Neuronal stem cell (in vitro differentiated cells): Measurements from ENCODE around the gene PCP4L1.

Experiments used
- DNase-seq: peaks from one replicate; pipeline ENCODE4 v3.0.0-alpha.2; 2013; ENCODE audit warnings: low spot score
- H2AFZ ChIP-seq: one replicate; pipeline ENCODE4 v1.6.1; 2013; ENCODE audit warnings: mild to moderate bottlenecking, low read length, inconsistent platforms
- H2AK5ac ChIP-seq: 2 replicates; pipeline ENCODE4 v1.6.1; 2013; ENCODE audit warnings: low read depth, mild to moderate bottlenecking, inconsistent platforms, low read length, moderate library complexity, mixed read lengths
- H2BK120ac ChIP-seq: 2 replicates; pipeline ENCODE4 v1.6.1; 2013; ENCODE audit warnings: low read depth, mild to moderate bottlenecking, inconsistent platforms, low read length, moderate library complexity, mixed read lengths
- H2BK12ac ChIP-seq: one replicate; pipeline ENCODE4 v1.6.1; 2013; ENCODE audit warnings: low read length, inconsistent platforms
- H2BK15ac ChIP-seq: 2 replicates; pipeline ENCODE4 v1.6.1; 2013; ENCODE audit warnings: mild to moderate bottlenecking, low read length, inconsistent platforms, mixed read lengths
- H2BK5ac ChIP-seq: one replicate; pipeline ENCODE4 v1.6.1; 2013; ENCODE audit warnings: inconsistent platforms, mild to moderate bottlenecking, low read length, moderate library complexity
- H3K14ac ChIP-seq: one replicate; pipeline ENCODE4 v1.6.1; 2013; ENCODE audit warnings: low read length, inconsistent platforms
- H3K18ac ChIP-seq: 2 replicates; pipeline ENCODE4 v1.6.1; 2013; ENCODE audit warnings: low read length, inconsistent platforms
- H3K23ac ChIP-seq: 2 replicates; pipeline ENCODE4 v1.6.1; 2013; ENCODE audit warnings: low read depth, mild to moderate bottlenecking, mixed read lengths, low read length, inconsistent platforms; ENCODE audit not compliant: poor library complexity
- H3K27ac ChIP-seq: replicated peaks from 3 replicates; pipeline ENCODE4 v1.5.1; 2013; ENCODE audit warnings: low read length, inconsistent platforms
- H3K27me3 ChIP-seq, 3 experiments: 2 replicates each; pipeline ENCODE4 v1.6.1; 2013; ENCODE audit warnings: low read length in 3 of 3, mild to moderate bottlenecking in 2 of 3, inconsistent platforms in 1 of 3, low read depth in 1 of 3, mixed read lengths in 1 of 3, moderate library complexity in 1 of 3; ENCODE audit not compliant: control insufficient read depth in 3 of 3, insufficient read depth in 3 of 3
- H3K36me3 ChIP-seq, 2 donors: replicated peaks in 1 of 2; 2 replicates each; pipeline ENCODE4 v1.6.1; 2013; ENCODE audit warnings: low read length in 2 of 2; ENCODE audit not compliant: control insufficient read depth in 2 of 2, insufficient read depth in 2 of 2
- H3K4ac ChIP-seq: 2 replicates; pipeline ENCODE4 v1.6.1; 2013; ENCODE audit warnings: inconsistent platforms, mild to moderate bottlenecking, low read length, moderate library complexity
- H3K4me1 ChIP-seq, 2 donors: 1 replicate in 1 of 2; 2 replicates in 1 of 2; pipeline ENCODE4 v1.6.1; 2013; ENCODE audit warnings: low read length in 2 of 2, low read depth in 1 of 2; ENCODE audit not compliant: control insufficient read depth in 2 of 2, insufficient read depth in 1 of 2
- H3K4me2 ChIP-seq: one replicate; pipeline ENCODE4 v1.6.1; 2013; ENCODE audit warnings: mild to moderate bottlenecking, low read length, inconsistent platforms; ENCODE audit not compliant: insufficient read depth, poor library complexity, severe bottlenecking
- H3K4me3 ChIP-seq, 2 donors: 2 replicates each; pipeline ENCODE4 v1.5.1; 2013; ENCODE audit warnings: low read length in 2 of 2, mild to moderate bottlenecking in 2 of 2, inconsistent platforms in 1 of 2, moderate library complexity in 1 of 2
- H3K79me1 ChIP-seq: one replicate; pipeline ENCODE4 v1.6.1; 2013; ENCODE audit warnings: low read depth, mild to moderate bottlenecking, inconsistent platforms, low read length, moderate library complexity
- H3K9ac ChIP-seq: one replicate; pipeline ENCODE4 v1.6.1; 2013; ENCODE audit warnings: mild to moderate bottlenecking, low read depth, low read length, inconsistent platforms; ENCODE audit not compliant: poor library complexity
- H3K9me3 ChIP-seq, 2 donors: replicated peaks in 1 of 2; 2 replicates each; pipeline versions ENCODE3 to v1.6.1; 2013; ENCODE audit warnings: low read length in 2 of 2, mild to moderate bottlenecking in 2 of 2, inconsistent platforms in 1 of 2, low read depth in 1 of 2, mixed read lengths in 1 of 2, moderate library complexity in 1 of 2; ENCODE audit not compliant: control insufficient read depth in 2 of 2, insufficient read depth in 1 of 2
- H4K8ac ChIP-seq: one replicate; pipeline ENCODE4 v1.6.1; 2013; ENCODE audit warnings: low read depth, mild to moderate bottlenecking, inconsistent platforms, low read length, moderate library complexity
- H4K91ac ChIP-seq: one replicate; pipeline ENCODE4 v1.6.1; 2013; ENCODE audit warnings: low read length, low read depth, mild to moderate bottlenecking, inconsistent platforms; ENCODE audit not compliant: poor library complexity
- WGBS, 2 donors: extraction: QIAGEN DNeasy Blood & Tissue Kit; methylation state at CpG; one replicate each; pipeline ENCODE4 v1.1.7; 2013; ENCODE audit warnings: missing lambda C conversion rate in 2 of 2, mixed read lengths in 1 of 2; ENCODE audit not compliant: insufficient read length in 2 of 2, insufficient replicate concordance in 1 of 2; ENCODE audit errors: extremely low coverage in 2 of 2; 5-methylcytosine and 5-hydroxymethylcytosine counted together

The PCP4L1 gene

GRCh38 chr1:161324020-161324419, 65.5 kb downstream of the PCP4L1 start:
- Histone ChIP-seq H2BK120ac (no peak overlapping the region), H3K4me3 (no peak overlapping the region), H2BK5ac (no peak overlapping the region), H3K79me1 (peaks cover 2% of the 10 kb centered on the region), H2AFZ (no peak overlapping the region), H3K27me3 (peaks cover 0 to 2% (median 0%) of the 10 kb centered on the region in 3 experiments), H3K4me1 (peaks cover 0 to 4% of the 10 kb centered on the region in 2 donors), H4K91ac (no peak overlapping the region), H3K18ac (no peak overlapping the region), H2BK15ac (no peak overlapping the region), H3K14ac (no peak overlapping the region), H2BK12ac (no peak overlapping the region), H3K27ac (no peak overlapping the region), H3K4me2 (no peak overlapping the region), H3K4ac (no peak overlapping the region), H3K9me3 (no peaks in the 10 kb centered on the region), H3K36me3 (peaks cover 11 to 61% of the 10 kb centered on the region in 2 donors), H3K23ac (no peak overlapping the region), H3K9ac (no peak overlapping the region), H4K8ac (no peak overlapping the region), H2AK5ac (no peak overlapping the region)
- no peak for DNase-seq
- WGBS, 2 donors = no CpG with 5 or more reads among the region's 4 CpGs

DNA sequence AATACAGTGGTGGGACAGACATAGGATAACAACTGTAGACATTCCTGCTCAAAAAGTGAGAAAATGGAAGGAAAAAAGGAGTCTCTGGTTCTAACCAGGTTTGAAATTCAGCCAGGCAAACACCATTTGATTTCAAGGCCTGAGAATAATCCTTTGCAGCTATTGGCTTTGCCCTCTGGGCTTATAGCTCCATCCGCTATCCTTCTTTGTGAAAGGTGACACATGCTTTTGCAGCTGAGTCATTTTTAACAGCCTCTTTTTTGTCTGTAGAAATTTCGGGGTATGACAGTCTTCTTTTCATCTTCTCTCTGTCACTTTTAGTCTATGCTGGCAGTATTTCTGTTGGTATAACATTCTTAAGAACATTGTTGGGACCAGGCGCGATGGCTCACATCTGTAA, 71.8 kb downstream of the PCP4L1 start:
- H2BK5ac ChIP-seq = no peak overlapping the region
- DNase-seq = no peak
- H3K79me1 ChIP-seq = peaks cover 2% of the 10 kb centered on the region
- no peak overlapping the region for H3K18ac ChIP-seq
- no peak overlapping the region for H4K8ac ChIP-seq
- no peak overlapping the region for H2AFZ ChIP-seq
- no peak overlapping the region for H2AK5ac ChIP-seq
- WGBS, 2 donors = no CpG with 5 or more reads among the region's 4 CpGs
- no peak overlapping the region for H3K9ac ChIP-seq
- H3K9me3 ChIP-seq = no peaks in the 10 kb centered on the region
- no peak overlapping the region for H3K23ac ChIP-seq
- no peak overlapping the region for H3K4ac ChIP-seq
- no peak overlapping the region for H2BK120ac ChIP-seq
- no peak overlapping the region for H3K4me3 ChIP-seq
- H3K14ac ChIP-seq = no peak overlapping the region
- H3K4me2 ChIP-seq = no peak overlapping the region
- no peaks in the 10 kb centered on the region for H3K4me1 ChIP-seq
- no peaks in the 10 kb centered on the region for H3K27me3 ChIP-seq
- no peak overlapping the region for H2BK12ac ChIP-seq
- no peak overlapping the region for H3K27ac ChIP-seq
- peaks cover 17 to 90% of the 10 kb centered on the region in 2 donors for H3K36me3 ChIP-seq
- no peak overlapping the region for H2BK15ac ChIP-seq
- no peak overlapping the region for H4K91ac ChIP-seq

DNA sequence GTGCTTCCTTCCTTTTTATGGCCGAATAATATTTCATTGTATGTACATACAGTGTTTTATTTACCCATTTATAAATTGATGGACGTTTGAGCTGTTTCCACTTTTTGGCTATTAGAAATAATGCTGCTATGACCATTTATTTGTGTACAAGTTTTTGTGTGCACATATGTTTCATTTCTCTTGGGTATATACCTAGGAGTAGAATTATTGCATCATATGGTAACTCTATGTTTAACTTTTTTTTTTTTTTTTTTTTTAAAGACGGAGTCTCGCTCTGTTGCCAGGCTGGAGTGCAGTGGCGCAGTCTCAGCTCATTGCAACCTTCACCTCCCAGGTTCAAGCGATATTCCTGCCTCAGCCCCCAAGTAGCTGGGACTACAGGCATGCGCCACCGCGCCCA, 74.6 kb downstream of the PCP4L1 start:
- Histone ChIP-seq H3K18ac (no peak overlapping the region), H3K4ac (no peak overlapping the region), H2BK12ac (no peak overlapping the region), H4K91ac (no peak overlapping the region), H2BK15ac (no peak overlapping the region), H3K23ac (no peak overlapping the region), H3K27me3 (no peaks in the 10 kb centered on the region), H4K8ac (no peak overlapping the region), H3K4me3 (no peak overlapping the region), H3K14ac (no peak overlapping the region), H3K9ac (no peak overlapping the region), H2BK120ac (no peak overlapping the region), H3K36me3 (peaks cover 8 to 97% of the 10 kb centered on the region in 2 donors), H2AK5ac (no peak overlapping the region), H3K27ac (no peak overlapping the region), H3K4me2 (no peak overlapping the region), H2BK5ac (no peak overlapping the region), H3K9me3 (no peaks in the 10 kb centered on the region), H3K4me1 (no peaks in the 10 kb centered on the region), H3K79me1 (no peaks in the 10 kb centered on the region), H2AFZ (no peak overlapping the region)
- no peak for DNase-seq
- WGBS, 2 donors = no CpG with 5 or more reads among the region's 9 CpGs
